GM21360 (cell line): ENCODE data around the gene FNBP1.
"Not testable (repeated sequence)": the region's sequence is repeated elsewhere in the genome, so short reads cannot be mapped to it uniquely, and the experiment has no call there.

ENCODE experiments used
- ATAC-seq: cut with Tn5 transposase; IDR thresholded peaks from one replicate; pipeline ENCODE4 v1.9.1; 2021; ENCODE audit warnings: mild to moderate bottlenecking, moderate library complexity; ENCODE audit not compliant: unreplicated experiment

Gene FNBP1

GRCh38 chr9:129995409-129996160, 47.4 kb downstream of the FNBP1 start:
- ATAC-seq: no peak

- no peak for ATAC-seq
Observed at GRCh38 chr9:129994882-129995281, 48.1 kb downstream of the FNBP1 start.

GRCh38 chr9:129991139-129991538, 51.9 kb downstream of the FNBP1 start:
- ATAC-seq: not testable (repeated sequence)

GRCh38 chr9:129990269-129991010, 52.5 kb downstream of the FNBP1 start:
- no peak for ATAC-seq

- ATAC-seq: no peak
Observed at GRCh38 chr9:129989740-129990139, 53.2 kb downstream of the FNBP1 start.

- ATAC-seq: no peak
Observed at GRCh38 chr9:129989362-129989708, 53.7 kb downstream of the FNBP1 start.

- ATAC-seq: peak; percentile 47
Observed at GRCh38 chr9:129988607-129989361, 54.2 kb downstream of the FNBP1 start.

GRCh38 chr9:129987941-129988340, 55.0 kb downstream of the FNBP1 start:
- ATAC-seq: no peak

GRCh38 chr9:129987047-129987446, 55.9 kb downstream of the FNBP1 start:
- no peak for ATAC-seq

- not testable (repeated sequence) for ATAC-seq
Observed at GRCh38 chr9:129984589-129984988, 58.4 kb downstream of the FNBP1 start.

GRCh38 chr9:129983891-129984290, 59.1 kb downstream of the FNBP1 start:
- ATAC-seq: no peak

- ATAC-seq: no peak
Observed at GRCh38 chr9:129981180-129981907, 61.6 kb downstream of the FNBP1 start.

- ATAC-seq: not testable (repeated sequence)
Observed at GRCh38 chr9:129980224-129980623, 62.8 kb downstream of the FNBP1 start.

GRCh38 chr9:129979071-129979745, 63.8 kb downstream of the FNBP1 start:
- ATAC-seq: no peak

GRCh38 chr9:129972816-129973215, 70.2 kb downstream of the FNBP1 start:
- ATAC-seq: no peak

GRCh38 chr9:129968690-129969485, 74.1 kb downstream of the FNBP1 start:
- no peak for ATAC-seq

GRCh38 chr9:129964901-129965734, 77.9 kb downstream of the FNBP1 start:
- no peak for ATAC-seq

- peak; percentile 79 for ATAC-seq
Observed at GRCh38 chr9:129962889-129963703, 79.9 kb downstream of the FNBP1 start.
